Activated B cell treated with CpG ODN at 0.5 μM for 24 hours (primary cell): ENCODE data around the gene CORO7. TPM values are rescaled to one million over a fixed set of nuclear protein-coding genes. Genes with fewer than 3 reads are reported as not detected.

Source experiments
- ATAC-seq: fragments of 200-7000 bp; cut with Tn5 transposase; one replicate; pipeline ENCODE4 v1.10.0; 2021; ENCODE audit warnings: low read depth, mild to moderate bottlenecking, moderate library complexity
- CTCF ChIA-PET: fragments of 350-600 bp; sonication (Branson Sonifier 250); formaldehyde crosslinking; loops from one replicate; lab custom pipeline; 2021; ENCODE audit warnings: antibody characterized with exemption; lab: Charles Lee
- POLR2A ChIA-PET: fragments of 350-600 bp; sonication (Branson Sonifier 250); formaldehyde crosslinking; loops from one replicate; lab custom pipeline; 2021; ENCODE audit warnings: antibody characterized with exemption; lab: Charles Lee
- DNase-seq: peaks from one replicate; pipeline ENCODE4 v3.0.0; 2022
- H3K27ac Mint-ChIP-seq: one replicate; pipeline ENCODE4 v1.8.0; 2020; ENCODE audit warnings: mixed read lengths
- H3K27me3 Mint-ChIP-seq: one replicate; pipeline ENCODE4 v1.8.0; 2021; ENCODE audit warnings: mixed read lengths
- H3K36me3 Mint-ChIP-seq: one replicate; pipeline ENCODE4 v1.8.0; 2021; ENCODE audit warnings: low read depth, mixed read lengths
- H3K4me1 Mint-ChIP-seq: one replicate; pipeline ENCODE4 v1.8.0; 2021; ENCODE audit warnings: mixed read lengths
- H3K4me3 Mint-ChIP-seq: one replicate; pipeline ENCODE4 v1.8.0; 2020; ENCODE audit warnings: mild to moderate bottlenecking, mixed read lengths
- H3K9me3 Mint-ChIP-seq: one replicate; pipeline ENCODE4 v1.8.0; 2020; ENCODE audit warnings: mixed read lengths
- intact Hi-C: fragments of 100-400 bp; cut with micrococcal nuclease; formaldehyde crosslinking; loops from one replicate; pipeline ENCODE4 v1.15.1; 2024
- total RNA-seq: library from RNA; stranded (reverse); gene quantifications from 2 replicates; pipeline ENCODE4 v1.2.3, GENCODE V29; 2022
- TF ChIP-seq, protein P1 (sequence below): fragments of 200-600 bp; IDR thresholded peaks from one replicate; pipeline ENCODE4 v1.8.0; 2022; ENCODE audit warnings: antibody characterized with exemption, mild to moderate bottlenecking

CORO7 gene
- total RNA-seq, 1 donor from 2014 or later, result 86.6 TPM

DNA sequence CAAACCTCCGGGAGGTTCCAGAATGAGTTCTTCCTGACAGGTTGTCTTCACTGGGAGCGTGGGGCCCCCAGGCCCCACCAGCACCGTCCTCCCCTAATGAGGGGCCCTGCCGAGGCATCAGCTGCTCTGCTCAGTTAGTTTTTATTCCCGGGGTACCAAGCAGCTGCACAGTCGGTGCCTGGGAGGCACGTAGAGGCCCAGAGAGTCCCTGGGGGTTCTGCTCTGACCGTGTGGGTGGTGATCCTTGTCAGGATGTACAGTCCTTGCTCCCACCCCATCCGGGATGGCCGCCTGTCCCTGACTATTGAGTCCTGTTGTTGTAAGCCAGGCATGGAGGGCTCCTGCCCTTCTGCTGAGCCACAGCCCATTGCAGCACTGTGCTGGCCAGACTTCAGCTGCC lies 39.6 kb upstream of the CORO7 start:
- CTCF ChIA-PET, result no interaction called here
- no peak for ATAC-seq
- H3K9me3 Mint-ChIP-seq, result no peaks in the 10 kb centered on the region

GRCh38 chr16:4455081-4455480 lies 38.7 kb upstream of the CORO7 start:
- TF ChIP-seq, protein P1, sequence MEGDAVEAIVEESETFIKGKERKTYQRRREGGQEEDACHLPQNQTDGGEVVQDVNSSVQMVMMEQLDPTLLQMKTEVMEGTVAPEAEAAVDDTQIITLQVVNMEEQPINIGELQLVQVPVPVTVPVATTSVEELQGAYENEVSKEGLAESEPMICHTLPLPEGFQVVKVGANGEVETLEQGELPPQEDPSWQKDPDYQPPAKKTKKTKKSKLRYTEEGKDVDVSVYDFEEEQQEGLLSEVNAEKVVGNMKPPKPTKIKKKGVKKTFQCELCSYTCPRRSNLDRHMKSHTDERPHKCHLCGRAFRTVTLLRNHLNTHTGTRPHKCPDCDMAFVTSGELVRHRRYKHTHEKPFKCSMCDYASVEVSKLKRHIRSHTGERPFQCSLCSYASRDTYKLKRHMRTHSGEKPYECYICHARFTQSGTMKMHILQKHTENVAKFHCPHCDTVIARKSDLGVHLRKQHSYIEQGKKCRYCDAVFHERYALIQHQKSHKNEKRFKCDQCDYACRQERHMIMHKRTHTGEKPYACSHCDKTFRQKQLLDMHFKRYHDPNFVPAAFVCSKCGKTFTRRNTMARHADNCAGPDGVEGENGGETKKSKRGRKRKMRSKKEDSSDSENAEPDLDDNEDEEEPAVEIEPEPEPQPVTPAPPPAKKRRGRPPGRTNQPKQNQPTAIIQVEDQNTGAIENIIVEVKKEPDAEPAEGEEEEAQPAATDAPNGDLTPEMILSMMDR, result no peak
- ATAC-seq, result no peak
- POLR2A ChIA-PET, result no interaction called here
- no peak for DNase-seq
- CTCF ChIA-PET, result no interaction called here
- H3K4me1 Mint-ChIP-seq, result no peaks in the 10 kb centered on the region
- no peak overlapping the region for H3K4me3 Mint-ChIP-seq
- H3K9me3 Mint-ChIP-seq, result no peaks in the 10 kb centered on the region
- no peak overlapping the region for H3K27ac Mint-ChIP-seq
- intact Hi-C loops, result no loop called here
- H3K27me3 Mint-ChIP-seq, result no peaks in the 10 kb centered on the region
- peaks cover 71% of the 10 kb centered on the region for H3K36me3 Mint-ChIP-seq

More for the DNA sequence above, 39.6 kb upstream of the CORO7 start:
- H3K4me1 Mint-ChIP-seq, result no peaks in the 10 kb centered on the region
- H3K4me3 Mint-ChIP-seq, result no peak overlapping the region
- POLR2A ChIA-PET, result no interaction called here
- H3K36me3 Mint-ChIP-seq, result peaks cover 66% of the 10 kb centered on the region
- TF ChIP-seq, protein P1, result no peak
- H3K27ac Mint-ChIP-seq, result no peak overlapping the region
- no peak for DNase-seq
- intact Hi-C loops, result no loop called here
- H3K27me3 Mint-ChIP-seq, result no peaks in the 10 kb centered on the region

DNA sequence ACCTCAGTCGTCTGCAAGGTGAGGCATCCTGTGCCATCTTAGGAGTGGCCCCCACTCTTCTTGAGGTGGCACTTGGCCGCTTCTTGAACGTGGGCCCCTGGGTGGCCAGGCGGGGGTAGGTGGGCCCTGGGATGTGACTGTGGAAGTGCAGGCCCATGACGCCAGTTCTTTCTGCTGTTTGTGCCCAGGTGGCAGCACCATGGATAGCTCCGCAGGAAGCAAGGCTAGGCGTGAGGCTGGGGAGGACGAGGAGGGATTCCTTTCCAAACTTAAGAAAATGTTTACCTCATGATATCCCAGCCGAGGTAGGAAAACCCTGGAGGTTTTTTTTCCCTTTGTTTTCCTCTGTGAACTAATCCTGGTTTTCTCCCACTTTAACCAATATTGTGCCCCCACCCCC lies 38.2 kb upstream of the CORO7 start:
- intact Hi-C loops, result no loop called here
- Mint-ChIP-seq H3K9me3 (no peaks in the 10 kb centered on the region), H3K36me3 (peaks cover 72% of the 10 kb centered on the region), H3K27me3 (no peaks in the 10 kb centered on the region), H3K4me3 (no peak overlapping the region), H3K4me1 (no peaks in the 10 kb centered on the region), H3K27ac (no peak overlapping the region)
- ChIA-PET POLR2A (no interaction called here), CTCF (no interaction called here)
- TF ChIP-seq, protein P1, result no peak
- no peak for ATAC-seq
- no peak for DNase-seq

GRCh38 chr16:4452674-4453073 lies 36.3 kb upstream of the CORO7 start:
- ATAC-seq (no peak), DNase-seq (no peak)
- no peaks in the 10 kb centered on the region for H3K9me3 Mint-ChIP-seq
- no peak overlapping the region for H3K4me3 Mint-ChIP-seq
- POLR2A ChIA-PET, result no interaction called here
- peaks cover 77% of the 10 kb centered on the region for H3K36me3 Mint-ChIP-seq
- TF ChIP-seq, protein P1, result no peak
- CTCF ChIA-PET, result no interaction called here
- no peaks in the 10 kb centered on the region for H3K27me3 Mint-ChIP-seq
- no peak overlapping the region for H3K27ac Mint-ChIP-seq
- H3K4me1 Mint-ChIP-seq, result no peaks in the 10 kb centered on the region
- intact Hi-C loops, result no loop called here

GRCh38 chr16:4450931-4451519 lies 34.6 kb upstream of the CORO7 start:
- H3K27me3 Mint-ChIP-seq, result no peaks in the 10 kb centered on the region

More at GRCh38 chr16:4450931-4451519, 34.6 kb upstream of the CORO7 start:
- ChIA-PET POLR2A (no interaction called here), CTCF (interaction anchor here (0.7 kb wide), 1 partner anchor 123 kb away, joined by 3 read pairs; no protein-coding TSS in a partner anchor)
- no peak for ATAC-seq
- H3K4me3 Mint-ChIP-seq, result no peak overlapping the region
- H3K9me3 Mint-ChIP-seq, result no peaks in the 10 kb centered on the region
- intact Hi-C loops, result no loop called here
- H3K36me3 Mint-ChIP-seq, result peaks cover 80% of the 10 kb centered on the region
- no peaks in the 10 kb centered on the region for H3K4me1 Mint-ChIP-seq
- DNase-seq, result no peak
- TF ChIP-seq, protein P1, result no peak
- no peak overlapping the region for H3K27ac Mint-ChIP-seq
